CD4-positive, alpha-beta T cell treated with Interleukin-4 for 4 hours (primary cell): Measurements from ENCODE around the gene ACSF2.
"Not testable (repeated sequence)": the region's sequence is repeated elsewhere in the genome, so short reads cannot be mapped to it uniquely, and the experiment has no call there.

ENCODE experiments used
- DNase-seq: peaks from one replicate; pipeline ENCODE4 v3.0.0-alpha.2; 2020

The ACSF2 gene

GRCh38 chr17:50425682-50426471, at the start of gene ACSF2:
Gene ACSF2 (plus strand): TSS chr17:50426218. CDS start chr17:50426262, 44 bp downstream.
- peak; percentile 57 for DNase-seq

GRCh38 chr17:50379351-50380132, 46.5 kb upstream of the ACSF2 start:
- DNase-seq, result no peak

- DNase-seq, result no peak
Measured at GRCh38 chr17:50380369-50381259, 45.4 kb upstream of the ACSF2 start.

- no peak for DNase-seq
Measured at GRCh38 chr17:50381260-50381815, 44.7 kb upstream of the ACSF2 start.

- no peak for DNase-seq
Measured at GRCh38 chr17:50381920-50382319, 44.1 kb upstream of the ACSF2 start.

GRCh38 chr17:50382931-50383330, 43.1 kb upstream of the ACSF2 start:
- DNase-seq, result no peak

- no peak for DNase-seq
Measured at GRCh38 chr17:50386510-50386909, 39.5 kb upstream of the ACSF2 start.

GRCh38 chr17:50388728-50389127, 37.3 kb upstream of the ACSF2 start:
- DNase-seq, result no peak

- DNase-seq, result no peak
Measured at GRCh38 chr17:50389534-50389933, 36.5 kb upstream of the ACSF2 start.

- no peak for DNase-seq
Measured at GRCh38 chr17:50392621-50393020, 33.4 kb upstream of the ACSF2 start.

- DNase-seq, result no peak
Measured at GRCh38 chr17:50393700-50394099, 32.3 kb upstream of the ACSF2 start.

GRCh38 chr17:50394711-50395110, 31.3 kb upstream of the ACSF2 start:
- DNase-seq, result no peak

GRCh38 chr17:50396261-50397110, 29.5 kb upstream of the ACSF2 start:
- no peak for DNase-seq

- DNase-seq, result peak; percentile 88
Measured at GRCh38 chr17:50397111-50397918, 28.7 kb upstream of the ACSF2 start, which contains the start of gene LRRC59. Gene LRRC59 (minus strand): TSS chr17:50397523. CDS start chr17:50397317, 206 bp downstream.

- no peak for DNase-seq
Measured at GRCh38 chr17:50397919-50398285, 28.1 kb upstream of the ACSF2 start.

GRCh38 chr17:50398672-50399071, 27.3 kb upstream of the ACSF2 start:
- DNase-seq, result not testable (repeated sequence)

- DNase-seq, result not testable (repeated sequence)
Measured at GRCh38 chr17:50399591-50399990, 26.4 kb upstream of the ACSF2 start.

GRCh38 chr17:50405351-50405750, 20.7 kb upstream of the ACSF2 start:
- not testable (repeated sequence) for DNase-seq

- DNase-seq, result no peak
Measured at GRCh38 chr17:50406578-50406977, 19.4 kb upstream of the ACSF2 start.

GRCh38 chr17:50407921-50408320, 18.1 kb upstream of the ACSF2 start:
- no peak for DNase-seq
